ENCODE data around the gene C1orf226. TPM values are rescaled to one million over a fixed set of nuclear protein-coding genes. Genes with fewer than 3 reads are reported as not detected.

C1orf226 gene
- total RNA-seq, 1 experiment from 2014 or later: 7.7 TPM

GRCh38 chr1:162353702-162354101 is 27.8 kb upstream of the C1orf226 start:
- H3K4me1 ChIP-seq (ENCODE audit: control insufficient read depth in 1 of 2, insufficient read depth in 2 of 2, low read length in 2 of 2): peaks cover 23 to 24% of the 10 kb centered on the region in 2 experiments
- intact Hi-C loops (cut with micrococcal nuclease): loop anchor here (10.0 kb wide), 3 partner anchors 141 to 261 kb away; partner anchors contain the start of genes UAP1 and UHMK1
- BruUV-seq (replicated peaks): no TSS peak
- H3K4me2 ChIP-seq (ENCODE audit: low read length): no peak overlapping the region
- no peak overlapping the region for H3K9ac ChIP-seq (ENCODE audit: low read length)
- no peaks in the 10 kb centered on the region for H3K9me2 ChIP-seq (ENCODE audit: insufficient read depth)
- no peaks in the 10 kb centered on the region for H3K27me3 ChIP-seq (ENCODE audit: insufficient read depth, low read length)
- ChIA-PET RAD21 (ENCODE audit: low non-redundant PET in 1 of 2, low total read pairs in 2 of 2, uncharacterized antibody in 2 of 2, unreplicated experiment in 2 of 2) (no interaction called here), POLR2A (interaction anchor here (1.2 kb wide), 1 partner anchor 45 kb away, joined by 3 read pairs; no protein-coding TSS in a partner anchor), CTCF (no interaction called here)
- no peak overlapping the region for H3K4me3 ChIP-seq (replicated peaks in 1 of 2; ENCODE audit: low read depth in 1 of 2, low read length in 2 of 2)
- TF ChIP-seq RAD21 (IDR thresholded peaks at IDR 0.05; ENCODE audit: low read depth) (no peak), CTCF (IDR thresholded peaks at IDR 0.05 in 2 of 3, conservative IDR thresholded peaks at IDR 0.05 in 1 of 3; ENCODE audit: borderline replicate concordance in 1 of 3, insufficient read depth in 1 of 3, low read depth in 2 of 3, low read length in 2 of 3) (no peak), TCF7L2 (IDR thresholded peaks at IDR 0.05; ENCODE audit: borderline replicate concordance, extremely low read depth, insufficient read depth, insufficient read length) (no peak), ZNF274 (IDR thresholded peaks at IDR 0.05; ENCODE audit: low read depth, low read length) (no peak), ZBTB33 (IDR thresholded peaks at IDR 0.05; ENCODE audit: extremely low read depth, insufficient replicate concordance, low read length) (no peak)
- DNase-seq (ENCODE audit: low read depth, low spot score): no peak
- H3K9me3 ChIP-seq (ENCODE audit: control insufficient read depth in 1 of 2, insufficient read depth in 1 of 2, low read depth in 1 of 2, low read length in 2 of 2): no peaks in the 10 kb centered on the region
- no peak overlapping the region for H3K27ac ChIP-seq (ENCODE audit: low read depth, low read length)
- H3K36me3 ChIP-seq (ENCODE audit: control insufficient read depth in 1 of 2, insufficient read depth in 2 of 2, low read length in 2 of 2): peaks cover 0 to 3% of the 10 kb centered on the region in 2 experiments; a peak in 1 of 4 replicates
- no peak overlapping the region for H2AFZ ChIP-seq (ENCODE audit: low read depth, low read length, poor library complexity, severe bottlenecking)
- no peaks in the 10 kb centered on the region for H4K20me1 ChIP-seq (ENCODE audit: insufficient read depth)
- H3K79me2 ChIP-seq (ENCODE audit: insufficient read depth, low read length): no peaks in the 10 kb centered on the region
- no peak for ATAC-seq

All from HCT116 (cell line).